Ascending aorta (tissue), 2 donors: ENCODE measurements around the gene TPBG. TPM values are rescaled to one million over a fixed set of nuclear protein-coding genes. Genes with fewer than 3 reads are reported as not detected.

Experiments
- DNase-seq, 2 donors: peaks; one replicate each; pipeline ENCODE4 v3.0.0-alpha.2; 2019; ENCODE audit warnings: low spot score in 2 of 2
- H3K27ac ChIP-seq, 2 donors: fragments of 200-600 bp; sonication (generic); one replicate each; pipeline ENCODE4 v1.5.1; 2016 to 2017; ENCODE audit warnings: mild to moderate bottlenecking in 1 of 2
- H3K27me3 ChIP-seq: fragments of 200-600 bp; sonication (generic); one replicate; pipeline ENCODE4 v1.5.1; 2017
- H3K36me3 ChIP-seq, 2 donors: fragments of 200-600 bp; sonication (generic); one replicate each; pipeline ENCODE4 v1.5.1; 2016
- H3K4me1 ChIP-seq, 2 donors: fragments of 200-600 bp; sonication (generic); one replicate each; pipeline ENCODE4 v1.5.1; 2016 to 2017; ENCODE audit warnings: mild to moderate bottlenecking in 1 of 2
- H3K4me3 ChIP-seq, 2 donors: fragments of 200-600 bp; sonication (generic); one replicate each; pipeline ENCODE4 v1.5.1; 2016 to 2017; ENCODE audit warnings: mild to moderate bottlenecking in 1 of 2
- H3K9me3 ChIP-seq, 2 donors: fragments of 200-600 bp; sonication (generic); one replicate each; pipeline ENCODE4 v1.5.1; 2016
- intact Hi-C: fragments of 100-400 bp; cut with DNase I; formaldehyde crosslinking; loops from one replicate; pipeline ENCODE4 v1.15.1; 2023
- total RNA-seq: library from RNA; depleted of rRNA; stranded (reverse); fragments of >200 nt; gene quantifications from one replicate; pipeline ENCODE4 v1.1.0, GENCODE V29; 2016
- TF ChIP-seq, protein P1 (sequence below), 3 experiments: fragments of 200-600 bp in 2 of 3; fragments of 450-650 bp in 1 of 3; sonication (generic) in 2 of 3; IDR thresholded peaks; one replicate each; pipeline ENCODE4 v1.5.1; 2016 to 2019; ENCODE audit warnings: antibody characterized with exemption in 3 of 3, mild to moderate bottlenecking in 1 of 3, moderate library complexity in 1 of 3

The TPBG gene
- total RNA-seq, 1 donor from 2014 or later, result 60.1 TPM

DNA sequence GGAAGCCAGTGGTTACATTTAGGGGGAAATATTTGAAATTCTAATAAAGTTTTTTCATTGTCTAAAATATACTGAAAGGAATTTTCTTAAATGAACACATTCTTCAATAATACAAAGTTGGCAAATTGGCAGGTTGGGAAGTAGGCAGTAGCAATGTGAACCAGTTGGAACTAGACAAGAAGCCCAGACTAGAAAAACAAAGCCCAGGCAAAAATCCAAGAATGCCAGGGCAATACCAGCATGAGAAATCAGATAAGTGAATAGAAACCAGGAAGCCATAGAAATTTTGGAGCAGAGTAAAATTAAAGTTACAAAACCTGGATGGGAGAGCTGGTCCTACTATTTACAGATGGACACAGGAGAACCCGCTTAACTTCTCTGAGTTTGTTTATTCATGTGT lies 52.2 kb downstream of the TPBG start:
- Histone ChIP-seq H3K9me3 (no peaks in the 10 kb centered on the region), H3K4me3 (no peak overlapping the region), H3K27me3 (no peaks in the 10 kb centered on the region), H3K36me3 (no peaks in the 10 kb centered on the region), H3K4me1 (no peaks in the 10 kb centered on the region), H3K27ac (peak overlapping the region in 1 of 2 donors; percentile 31)
- no peak for DNase-seq
- intact Hi-C loops, result no loop called here
- TF ChIP-seq, protein P1, sequence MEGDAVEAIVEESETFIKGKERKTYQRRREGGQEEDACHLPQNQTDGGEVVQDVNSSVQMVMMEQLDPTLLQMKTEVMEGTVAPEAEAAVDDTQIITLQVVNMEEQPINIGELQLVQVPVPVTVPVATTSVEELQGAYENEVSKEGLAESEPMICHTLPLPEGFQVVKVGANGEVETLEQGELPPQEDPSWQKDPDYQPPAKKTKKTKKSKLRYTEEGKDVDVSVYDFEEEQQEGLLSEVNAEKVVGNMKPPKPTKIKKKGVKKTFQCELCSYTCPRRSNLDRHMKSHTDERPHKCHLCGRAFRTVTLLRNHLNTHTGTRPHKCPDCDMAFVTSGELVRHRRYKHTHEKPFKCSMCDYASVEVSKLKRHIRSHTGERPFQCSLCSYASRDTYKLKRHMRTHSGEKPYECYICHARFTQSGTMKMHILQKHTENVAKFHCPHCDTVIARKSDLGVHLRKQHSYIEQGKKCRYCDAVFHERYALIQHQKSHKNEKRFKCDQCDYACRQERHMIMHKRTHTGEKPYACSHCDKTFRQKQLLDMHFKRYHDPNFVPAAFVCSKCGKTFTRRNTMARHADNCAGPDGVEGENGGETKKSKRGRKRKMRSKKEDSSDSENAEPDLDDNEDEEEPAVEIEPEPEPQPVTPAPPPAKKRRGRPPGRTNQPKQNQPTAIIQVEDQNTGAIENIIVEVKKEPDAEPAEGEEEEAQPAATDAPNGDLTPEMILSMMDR (IDR thresholded peaks at IDR 0.05), result no peak

DNA sequence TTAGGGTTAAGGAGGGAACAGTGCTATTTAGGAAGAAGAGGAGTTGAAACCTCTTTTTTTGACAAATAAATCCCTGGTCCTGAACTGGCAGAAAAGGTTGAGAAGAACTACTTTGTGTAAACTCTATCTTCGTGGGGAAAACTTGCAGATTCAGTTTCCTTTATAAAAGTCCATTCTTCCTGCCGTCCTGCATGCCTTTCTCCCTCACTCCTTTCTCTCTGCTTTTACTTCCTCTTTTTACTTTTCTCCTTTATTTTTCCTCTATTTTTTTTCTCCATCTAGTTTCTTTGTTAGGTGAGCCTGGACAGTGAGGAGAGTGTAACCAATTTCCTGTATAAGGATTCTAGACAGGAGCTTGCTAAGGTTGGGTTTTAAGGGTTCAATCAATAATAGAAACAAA lies 52.7 kb downstream of the TPBG start:
- Histone ChIP-seq H3K4me1 (no peaks in the 10 kb centered on the region), H3K36me3 (no peaks in the 10 kb centered on the region), H3K27me3 (no peaks in the 10 kb centered on the region), H3K27ac (peak overlapping the region in 1 of 2 donors; percentile 31), H3K4me3 (no peak overlapping the region), H3K9me3 (no peaks in the 10 kb centered on the region)
- TF ChIP-seq, protein P1 (IDR thresholded peaks at IDR 0.05), result no peak
- intact Hi-C loops, result no loop called here
- DNase-seq, result no peak

Other genes starting within 250 kb of the TPBG start
- 8.8 TPM for gene IBTK, start 116.1 kb upstream of the TPBG start, total RNA-seq